GM13977 (cell line): ENCODE results near the gene TBC1D24.

ENCODE experiments used
- DNase-seq: peaks from one replicate; pipeline ENCODE4 v3.0.0; 2012; ENCODE audit warnings: low spot score
- CTCF ChIP-seq: IDR thresholded peaks from 2 replicates; pipeline ENCODE4 v1.5.1; 2012; ENCODE audit warnings: mild to moderate bottlenecking, control low read depth; ENCODE audit not compliant: insufficient read depth; ENCODE audit errors: extremely low read depth, missing control alignments
- in situ Hi-C: fragments of 300-500 bp; cut with MboI; formaldehyde crosslinking; loops from one replicate; pipeline ENCODE4 v1.12.0; 2022; ENCODE audit warnings: low sequenced_read_pairs, low pct_unique_long_range_greater_than_20kb, mixed read lengths, inconsistent platforms; ENCODE audit not compliant: unreplicated experiment

TBC1D24 gene

GRCh38 chr16:2474877-2475412 is at the start of gene TBC1D24:
TSS of gene TBC1D24 (plus strand) at chr16:2475127. CDS start at chr16:2496149, 21,022 bp downstream.
- no peak for TF ChIP-seq CTCF
- in situ Hi-C loops: no loop called here
- peak; percentile 100 for DNase-seq

- DNase-seq: no peak
- no peak for TF ChIP-seq CTCF
- in situ Hi-C loops: loop anchor here (10.0 kb wide), 1 partner anchor 71 kb away; no protein-coding TSS in a partner anchor
Measured at GRCh38 chr16:2425825-2426430, 49.0 kb upstream of the TBC1D24 start.

- no peak for DNase-seq
- no peak for TF ChIP-seq CTCF
- in situ Hi-C loops: loop anchor here (10.0 kb wide), 1 partner anchor 72 kb away; no protein-coding TSS in a partner anchor
Measured at GRCh38 chr16:2426941-2427361, 48.0 kb upstream of the TBC1D24 start.

GRCh38 chr16:2427526-2427925 is 47.4 kb upstream of the TBC1D24 start:
- DNase-seq: no peak
- TF ChIP-seq CTCF: no peak
- in situ Hi-C loops: loop anchor here (10.0 kb wide), 1 partner anchor 73 kb away; no protein-coding TSS in a partner anchor

GRCh38 chr16:2428051-2428783 is 46.7 kb upstream of the TBC1D24 start:
- in situ Hi-C loops: loop anchor here (10.0 kb wide), 1 partner anchor 73 kb away; no protein-coding TSS in a partner anchor
- peak; percentile 57 for DNase-seq
- peak; percentile 45 for TF ChIP-seq CTCF

- in situ Hi-C loops: loop anchor here (10.0 kb wide), 1 partner anchor 74 kb away; no protein-coding TSS in a partner anchor
- TF ChIP-seq CTCF: no peak
- no peak for DNase-seq
Measured at GRCh38 chr16:2428784-2429033, 46.2 kb upstream of the TBC1D24 start.
